SK-N-MC (cell line): Measurements from ENCODE around the gene LIMK2.

Experiments
- EZH2 ChIP-seq: fragments of 200-600 bp; sonication (generic); IDR thresholded peaks from one replicate; pipeline ENCODE4 v1.6.1; 2017; ENCODE audit warnings: antibody characterized with exemption
- POLR2AphosphoS5 ChIP-seq: IDR thresholded peaks from 2 replicates; pipeline ENCODE4 v1.6.1; 2012; ENCODE audit warnings: mild to moderate bottlenecking, low read depth, low read length, borderline replicate concordance

DNA sequence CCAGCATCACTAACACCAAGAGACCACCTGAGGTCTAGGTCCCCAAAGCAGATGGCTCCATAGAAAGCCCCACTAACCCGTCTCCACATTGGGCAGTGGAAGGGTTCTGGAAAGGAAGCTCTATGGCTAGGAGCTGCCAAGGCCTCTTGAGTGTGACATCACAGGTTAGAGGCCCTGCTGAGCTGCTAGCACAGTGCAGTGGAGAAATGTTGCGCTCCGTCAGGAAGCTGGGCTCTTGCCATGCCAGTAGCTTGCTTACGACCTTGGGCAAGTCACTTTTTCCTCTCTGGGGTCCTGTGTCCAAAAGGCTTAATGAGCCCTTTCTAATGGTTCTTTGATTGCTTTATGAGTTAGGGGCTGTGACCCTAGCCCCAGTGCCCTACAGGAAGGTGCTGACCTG lies 69.6 kb downstream of the LIMK2 start:
- TF ChIP-seq EZH2 (no peak), POLR2AphosphoS5 (no peak)
